ENCODE results near the gene ABCA13.

DNA sequence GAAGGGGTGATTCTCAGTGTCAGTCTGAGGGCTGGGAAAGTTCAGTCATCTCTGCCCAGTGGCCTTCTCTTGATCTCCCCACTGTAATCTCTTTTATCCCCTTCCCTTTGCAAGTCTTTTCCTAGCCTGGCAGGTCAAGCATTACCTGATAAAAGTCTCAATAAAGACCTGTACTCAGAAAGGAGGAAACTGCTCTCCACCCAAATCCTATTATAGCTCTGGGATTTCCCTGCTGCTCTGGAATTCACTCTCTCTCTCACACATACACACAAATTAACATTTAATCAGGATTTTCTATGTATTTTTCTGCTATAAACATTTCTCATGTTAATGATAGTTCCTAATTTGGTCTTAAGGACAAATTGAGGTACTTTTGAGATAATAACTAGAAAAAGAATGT lies 46.5 kb downstream of the ABCA13 start:
- TF ChIP-seq, protein P1, sequence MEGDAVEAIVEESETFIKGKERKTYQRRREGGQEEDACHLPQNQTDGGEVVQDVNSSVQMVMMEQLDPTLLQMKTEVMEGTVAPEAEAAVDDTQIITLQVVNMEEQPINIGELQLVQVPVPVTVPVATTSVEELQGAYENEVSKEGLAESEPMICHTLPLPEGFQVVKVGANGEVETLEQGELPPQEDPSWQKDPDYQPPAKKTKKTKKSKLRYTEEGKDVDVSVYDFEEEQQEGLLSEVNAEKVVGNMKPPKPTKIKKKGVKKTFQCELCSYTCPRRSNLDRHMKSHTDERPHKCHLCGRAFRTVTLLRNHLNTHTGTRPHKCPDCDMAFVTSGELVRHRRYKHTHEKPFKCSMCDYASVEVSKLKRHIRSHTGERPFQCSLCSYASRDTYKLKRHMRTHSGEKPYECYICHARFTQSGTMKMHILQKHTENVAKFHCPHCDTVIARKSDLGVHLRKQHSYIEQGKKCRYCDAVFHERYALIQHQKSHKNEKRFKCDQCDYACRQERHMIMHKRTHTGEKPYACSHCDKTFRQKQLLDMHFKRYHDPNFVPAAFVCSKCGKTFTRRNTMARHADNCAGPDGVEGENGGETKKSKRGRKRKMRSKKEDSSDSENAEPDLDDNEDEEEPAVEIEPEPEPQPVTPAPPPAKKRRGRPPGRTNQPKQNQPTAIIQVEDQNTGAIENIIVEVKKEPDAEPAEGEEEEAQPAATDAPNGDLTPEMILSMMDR (IDR thresholded peaks at IDR 0.05; ENCODE audit: low read depth, low read length, poor library complexity, severe bottlenecking), result no peak
- TF ChIP-seq EZH2phosphoT487 (IDR thresholded peaks at IDR 0.05; ENCODE audit: borderline replicate concordance, low read length), result no peak

All from DOHH2 (cell line).